ENCODE data around the gene SLAMF9.

Gene SLAMF9

GRCh38 chr1:159977364-159978106, 23.5 kb upstream of the SLAMF9 start:
- no peak for DNase-seq (ENCODE audit: low read depth in 3 of 3, low spot score in 1 of 3)

- DNase-seq (ENCODE audit: low read depth in 3 of 3, low spot score in 1 of 3), result no peak
These were observed 20.4 kb upstream of the SLAMF9 start for GRCh38 chr1:159974350-159974965.

GRCh38 chr1:159973350-159973940, 19.4 kb upstream of the SLAMF9 start:
- no peak for DNase-seq (ENCODE audit: low read depth in 3 of 3, low spot score in 1 of 3)

GRCh38 chr1:159972443-159973205, 18.6 kb upstream of the SLAMF9 start:
- no peak for DNase-seq (ENCODE audit: low read depth in 3 of 3, low spot score in 1 of 3)

- DNase-seq (ENCODE audit: low read depth in 3 of 3, low spot score in 1 of 3), result no peak
These were observed 16.9 kb upstream of the SLAMF9 start for GRCh38 chr1:159970932-159971342.

GRCh38 chr1:159968901-159969300, 14.9 kb upstream of the SLAMF9 start:
- DNase-seq (ENCODE audit: low read depth in 3 of 3, low spot score in 1 of 3), result no peak

GRCh38 chr1:159965263-159965662, 11.2 kb upstream of the SLAMF9 start:
- no peak for DNase-seq (ENCODE audit: low read depth in 3 of 3, low spot score in 1 of 3)

GRCh38 chr1:159964144-159964543, 10.1 kb upstream of the SLAMF9 start:
- DNase-seq (ENCODE audit: low read depth in 3 of 3, low spot score in 1 of 3), result no peak

GRCh38 chr1:159962176-159962575, 8.1 kb upstream of the SLAMF9 start:
- DNase-seq (ENCODE audit: low read depth in 3 of 3, low spot score in 1 of 3), result no peak

- DNase-seq (ENCODE audit: low read depth in 3 of 3, low spot score in 1 of 3), result no peak
These were observed 7.6 kb upstream of the SLAMF9 start for GRCh38 chr1:159961636-159962035.

- DNase-seq (ENCODE audit: low read depth in 3 of 3, low spot score in 1 of 3), result no peak
These were observed 6.8 kb upstream of the SLAMF9 start for GRCh38 chr1:159960721-159961381.

GRCh38 chr1:159959451-159959850, 5.4 kb upstream of the SLAMF9 start:
- no peak for DNase-seq (ENCODE audit: low read depth in 3 of 3, low spot score in 1 of 3)

- DNase-seq (ENCODE audit: low read depth in 3 of 3, low spot score in 1 of 3), result no peak
These were observed 4.8 kb upstream of the SLAMF9 start for GRCh38 chr1:159958719-159959380.

- no peak for DNase-seq (ENCODE audit: low read depth in 3 of 3, low spot score in 1 of 3)
These were observed 3.8 kb upstream of the SLAMF9 start for GRCh38 chr1:159957824-159958268.

GRCh38 chr1:159955456-159955855, 1.4 kb upstream of the SLAMF9 start:
- no peak for DNase-seq (ENCODE audit: low read depth in 3 of 3, low spot score in 1 of 3)

- DNase-seq (ENCODE audit: low read depth in 3 of 3, low spot score in 1 of 3), result no peak
These were observed 1.1 kb downstream of the SLAMF9 start for GRCh38 chr1:159952932-159953331.

GRCh38 chr1:159951551-159951950, 2.5 kb downstream of the SLAMF9 start:
- no peak for DNase-seq (ENCODE audit: low read depth in 3 of 3, low spot score in 1 of 3)

GRCh38 chr1:159951016-159951415, 3.0 kb downstream of the SLAMF9 start:
- no peak for DNase-seq (ENCODE audit: low read depth in 3 of 3, low spot score in 1 of 3)

GRCh38 chr1:159949981-159950381, 4.1 kb downstream of the SLAMF9 start:
- no peak for DNase-seq (ENCODE audit: low read depth in 3 of 3, low spot score in 1 of 3)

GRCh38 chr1:159949123-159949522, 4.9 kb downstream of the SLAMF9 start:
- DNase-seq (ENCODE audit: low read depth in 3 of 3, low spot score in 1 of 3), result no peak

GRCh38 chr1:159947942-159948341, 6.1 kb downstream of the SLAMF9 start:
- DNase-seq (ENCODE audit: low read depth in 3 of 3, low spot score in 1 of 3), result no peak
